HG03139 (cell line): ENCODE measurements around the gene DENND6B.
"Not testable (repeated sequence)": the region's sequence is repeated elsewhere in the genome, so short reads cannot be mapped to it uniquely, and the experiment has no call there.

Experiments
- ATAC-seq: cut with Tn5 transposase; IDR thresholded peaks from one replicate; pipeline ENCODE4 v1.9.1; 2021; ENCODE audit not compliant: unreplicated experiment

The DENND6B gene

DNA sequence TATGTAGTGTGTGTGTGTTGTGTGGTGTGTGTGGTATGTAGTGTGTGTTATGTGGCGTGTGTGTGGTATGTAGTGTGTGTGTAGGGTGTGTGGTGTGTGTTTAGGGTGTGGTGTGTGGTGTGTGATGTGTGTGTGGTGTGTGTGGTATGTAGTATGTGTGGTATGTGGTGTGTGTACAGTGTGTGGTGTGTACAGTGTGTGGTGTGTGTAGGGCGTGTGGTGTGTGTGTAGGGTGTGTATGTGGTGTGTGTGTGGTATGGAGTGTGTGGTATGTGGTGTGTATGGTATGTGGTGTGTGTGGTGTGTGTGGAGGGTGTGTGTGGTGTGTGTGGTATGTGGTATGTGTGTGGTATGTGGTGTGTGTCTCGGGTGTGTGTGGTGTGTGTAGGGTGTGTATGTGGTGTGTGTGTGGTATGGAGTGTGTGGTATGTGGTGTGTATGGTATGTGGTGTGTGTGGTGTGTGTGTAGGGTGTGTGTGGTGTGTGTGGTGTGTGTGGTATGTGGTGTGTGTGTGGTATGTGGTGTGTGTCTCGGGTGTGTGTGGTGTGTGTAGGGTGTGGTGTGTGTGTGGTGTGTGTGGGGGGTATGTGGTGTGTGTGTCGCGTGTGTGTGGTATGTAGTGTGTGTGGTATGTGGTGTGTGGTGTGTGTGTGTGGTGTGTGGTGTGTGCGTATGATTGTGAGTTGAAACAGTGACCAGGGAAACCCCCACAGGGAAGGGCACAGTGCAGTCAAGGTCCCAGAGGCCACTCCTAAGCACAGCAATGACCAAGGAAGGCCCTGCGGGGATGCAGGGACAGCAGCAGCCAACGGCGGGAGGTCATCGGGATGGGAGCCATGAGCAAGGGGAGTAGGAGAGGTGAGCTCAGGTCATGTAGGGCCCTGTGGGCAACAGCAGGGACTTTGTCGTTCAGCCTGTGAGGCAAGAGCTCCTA is 13.4 kb upstream of the DENND6B start:
- no peak for ATAC-seq

DNA sequence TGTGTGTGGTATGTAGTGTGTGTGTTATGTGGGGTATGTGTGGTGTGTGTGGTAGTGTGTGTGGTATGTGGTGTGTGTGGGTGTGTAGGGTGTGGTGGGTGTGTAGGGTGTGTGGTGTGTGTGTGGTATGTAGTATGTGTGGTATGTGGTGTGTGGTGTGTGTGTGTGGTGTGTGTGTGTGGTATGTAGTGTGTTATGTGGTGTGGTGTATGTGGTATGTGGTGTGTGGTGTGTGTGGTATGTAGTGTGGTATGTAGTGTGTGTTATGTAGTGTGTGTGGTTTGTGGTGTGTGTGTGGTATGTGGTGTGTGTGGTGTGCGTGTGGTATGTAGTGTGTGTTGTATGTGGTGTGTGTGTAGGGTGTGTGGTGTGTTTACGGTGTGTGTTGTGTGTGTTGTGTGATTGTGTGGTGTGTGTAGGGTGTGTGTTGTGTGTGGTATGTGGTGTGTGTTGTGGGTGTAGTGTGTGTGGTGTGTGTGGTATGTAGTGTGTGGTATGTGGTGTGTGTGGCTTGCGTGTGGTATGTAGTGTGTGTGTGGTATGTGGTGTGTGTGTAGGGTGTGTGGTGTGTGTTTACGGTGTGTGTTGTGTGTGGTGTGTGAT is 12.1 kb upstream of the DENND6B start:
- ATAC-seq = no peak

DNA sequence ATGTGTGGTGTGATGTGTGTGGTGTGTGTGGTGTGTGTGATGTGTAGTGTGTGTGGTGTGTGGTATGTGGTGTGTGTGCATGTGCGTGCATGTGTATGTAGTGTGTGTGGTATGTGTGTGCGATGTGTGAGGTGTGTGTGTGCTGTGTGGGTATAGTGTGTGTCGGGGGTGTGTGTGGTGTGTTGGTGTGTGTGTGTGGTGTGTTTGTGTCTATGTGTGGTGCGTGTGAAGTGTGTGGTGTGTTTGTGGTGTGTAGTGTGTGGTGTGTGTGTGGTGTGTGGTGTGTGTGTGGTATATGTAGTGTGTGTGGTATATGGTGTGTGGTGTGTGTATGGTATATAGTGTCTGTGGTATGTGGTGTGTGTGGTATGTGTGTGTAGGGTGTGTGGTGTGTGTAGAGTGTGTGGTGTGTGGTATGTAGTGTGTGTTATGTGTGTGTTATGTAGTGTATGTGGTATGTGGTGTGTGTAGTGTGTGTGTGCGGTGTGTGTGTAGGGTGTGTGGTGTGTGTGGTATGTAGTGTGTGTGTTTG is 11.3 kb upstream of the DENND6B start:
- no peak for ATAC-seq

DNA sequence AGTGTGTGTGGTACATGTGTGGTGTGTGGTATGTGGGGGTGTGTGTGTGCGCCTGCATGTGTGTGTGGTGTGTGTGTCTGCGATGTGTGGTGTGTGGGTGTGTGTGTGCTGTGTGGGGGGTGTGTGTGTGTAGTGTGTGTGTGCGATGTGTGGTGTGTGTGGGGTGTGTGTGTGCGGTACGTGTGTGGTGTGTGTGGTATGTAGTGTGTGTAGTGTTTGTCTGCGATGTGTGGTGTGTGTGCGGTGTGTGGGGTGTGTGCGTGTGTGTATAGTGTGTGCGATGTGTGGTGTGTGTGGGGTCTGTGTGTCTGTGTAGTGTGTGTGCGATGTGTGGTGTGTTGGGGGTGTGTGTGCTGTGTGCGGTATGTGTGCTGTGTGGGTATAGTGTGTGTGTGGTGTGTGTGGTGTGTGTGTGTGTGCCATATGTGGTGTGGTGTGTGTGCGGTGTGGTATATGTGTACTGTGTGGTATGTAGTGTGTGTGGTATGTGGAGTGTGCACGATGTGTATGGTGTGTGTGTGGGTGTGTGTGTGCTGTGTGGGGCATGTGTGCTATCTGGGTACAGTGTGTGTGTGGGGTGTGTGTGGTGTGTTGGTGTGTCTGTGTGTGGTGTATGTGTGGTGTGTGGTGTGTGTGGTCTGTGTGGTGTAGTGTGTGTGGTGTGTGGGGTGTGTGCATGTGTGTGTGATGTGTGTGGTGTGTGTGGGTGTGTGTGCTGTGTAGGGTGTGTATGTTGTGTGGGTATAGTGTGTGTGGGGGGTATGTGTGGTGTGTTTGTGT is 10.6 kb upstream of the DENND6B start:
- ATAC-seq = no peak

DNA sequence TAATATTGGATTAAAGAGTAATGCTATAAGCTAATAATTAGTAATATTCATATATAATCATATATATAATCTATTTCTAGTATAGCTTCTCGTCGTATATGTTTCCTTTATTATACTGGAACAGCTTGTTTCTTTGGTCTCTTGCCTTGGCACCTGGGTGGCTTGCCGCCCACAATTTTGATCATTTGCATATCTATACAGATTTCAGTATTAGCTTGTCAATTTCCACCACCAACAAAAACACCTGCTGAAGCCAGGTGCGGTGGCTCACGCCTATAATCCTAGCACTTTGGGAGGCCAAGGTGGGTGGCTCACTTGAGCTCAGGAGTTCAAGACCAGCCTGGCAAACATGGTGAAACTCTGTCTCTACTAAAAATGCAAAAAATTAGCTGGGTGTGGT is 7.6 kb upstream of the DENND6B start:
- ATAC-seq = not testable (repeated sequence)

DNA sequence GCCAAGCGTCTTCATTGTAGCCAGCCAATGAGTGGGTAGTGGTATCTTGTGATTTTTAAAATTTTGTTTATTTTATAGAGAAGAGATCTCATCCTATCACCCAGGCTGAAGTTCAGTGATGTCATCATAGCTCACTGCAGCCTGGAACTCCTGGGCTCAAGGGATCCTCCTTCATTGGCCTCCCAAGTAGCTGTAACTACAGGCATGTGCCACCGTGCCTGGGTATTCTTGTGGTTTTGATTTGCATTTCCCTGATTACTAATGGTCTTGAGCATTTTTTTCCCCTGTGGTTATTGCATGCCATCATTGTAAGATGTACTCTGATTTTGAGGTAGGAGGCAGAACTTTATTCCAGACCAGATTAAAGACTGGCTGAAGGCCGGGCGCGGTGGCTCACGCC is 2.4 kb upstream of the DENND6B start:
- ATAC-seq = no peak

DNA sequence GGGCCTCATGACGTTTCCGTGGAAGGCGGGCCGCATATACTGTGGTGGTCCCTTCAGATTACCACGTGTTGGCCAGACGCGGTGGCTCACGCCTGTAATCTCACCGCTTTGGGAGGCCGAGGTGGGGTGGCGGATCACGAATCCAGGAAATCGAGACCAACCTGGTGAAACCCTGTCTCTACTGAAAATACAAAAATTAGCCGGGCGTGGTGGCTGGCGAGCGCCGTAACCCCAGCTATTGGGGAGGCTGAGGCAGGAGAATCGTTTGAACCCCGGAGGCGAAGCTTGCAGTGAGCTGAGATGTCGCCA is 853 bp upstream of the DENND6B start:
- no peak for ATAC-seq

DNA sequence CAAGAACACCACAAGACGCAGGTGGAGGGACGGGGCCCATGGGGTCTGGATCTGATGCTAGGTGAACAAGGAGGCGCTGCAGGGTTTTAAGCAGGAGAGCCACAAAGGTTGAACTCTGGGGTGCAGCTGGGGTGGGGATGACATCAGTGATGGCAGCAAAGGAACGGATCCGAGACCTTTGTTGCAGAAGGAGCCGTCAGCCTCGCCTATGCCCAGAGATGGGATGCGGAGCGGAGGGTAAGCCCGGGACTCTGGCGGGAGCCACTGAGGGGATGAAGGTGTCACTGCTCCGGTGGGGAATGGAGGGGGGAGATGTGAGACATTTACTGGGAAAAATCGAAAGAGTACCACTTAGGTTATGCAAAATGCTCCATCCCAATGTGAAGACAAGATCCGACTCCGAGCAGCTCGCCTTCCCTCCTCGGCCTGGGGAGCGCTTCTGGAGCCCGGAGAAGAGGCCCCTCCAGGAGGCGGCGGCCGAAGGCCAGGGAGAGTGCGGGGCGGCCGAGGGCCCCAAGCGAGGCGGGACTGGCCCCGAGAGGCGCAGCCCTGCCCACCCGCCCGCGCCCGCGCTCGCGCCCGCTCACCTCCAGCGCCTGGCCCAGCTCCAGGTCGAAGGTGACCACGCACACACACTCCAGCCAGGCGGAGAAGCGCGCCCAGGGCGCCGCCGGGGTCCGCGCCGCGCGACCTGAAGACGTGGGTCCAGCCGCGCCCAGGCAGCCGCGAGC is 422 bp downstream of the DENND6B start:
- no peak for ATAC-seq

DNA sequence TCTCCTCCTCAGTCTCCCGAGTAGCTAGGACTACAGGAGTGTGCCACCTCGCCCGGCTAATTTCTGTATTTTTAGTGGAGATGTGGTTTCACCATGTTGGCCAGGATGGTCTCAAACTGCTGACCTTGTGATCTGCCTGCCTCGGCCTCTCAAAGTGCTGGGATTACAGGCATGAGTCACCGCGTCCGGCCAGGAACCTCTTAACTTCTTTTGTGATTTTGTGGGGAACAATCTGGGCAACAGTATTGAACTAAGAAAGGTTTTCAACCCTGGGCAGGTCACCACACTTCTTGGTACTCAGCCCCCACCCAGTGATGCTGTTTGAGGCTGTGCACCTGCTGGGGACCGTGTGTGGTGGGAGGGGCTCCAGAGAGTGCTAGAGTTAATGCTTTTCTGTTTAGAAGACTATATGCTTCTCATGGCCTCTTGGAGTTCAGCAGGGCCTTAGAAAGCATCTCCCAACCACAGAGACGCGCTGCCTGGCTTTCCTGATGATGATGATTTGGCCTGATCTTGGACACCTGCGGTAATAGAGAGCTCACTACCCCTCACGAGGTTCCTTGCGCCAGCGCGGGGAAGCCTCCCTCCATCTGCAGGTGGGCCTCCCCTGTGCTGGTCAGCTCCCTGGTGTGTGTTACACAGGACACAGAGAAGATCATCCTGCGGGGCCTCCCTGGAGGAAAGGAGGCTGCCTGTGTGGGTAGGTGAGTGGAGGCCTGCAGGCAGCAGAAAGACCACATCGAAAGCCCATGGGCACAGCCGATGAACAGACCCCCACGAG is 1.2 kb downstream of the DENND6B start:
- no peak for ATAC-seq

DNA sequence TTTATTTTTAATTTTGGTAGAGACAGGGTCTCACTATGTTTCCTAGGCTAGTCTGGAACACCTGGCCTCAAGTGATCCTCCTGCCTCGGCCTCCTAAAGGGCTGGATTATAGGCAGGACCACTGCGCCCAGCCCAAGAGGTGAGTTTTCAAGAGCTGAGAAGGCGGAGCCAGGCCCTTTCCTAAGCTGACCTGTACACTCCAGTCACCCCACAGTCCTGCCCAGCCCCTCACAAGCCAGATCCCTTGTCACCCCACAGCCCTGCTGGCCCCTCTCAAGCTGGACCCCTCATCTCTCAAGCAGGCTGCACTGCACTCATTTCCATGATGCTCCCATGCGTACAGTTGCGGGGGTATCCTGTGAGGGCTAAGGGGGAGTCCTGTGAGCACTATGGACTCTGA is 2.9 kb downstream of the DENND6B start:
- no peak for ATAC-seq

DNA sequence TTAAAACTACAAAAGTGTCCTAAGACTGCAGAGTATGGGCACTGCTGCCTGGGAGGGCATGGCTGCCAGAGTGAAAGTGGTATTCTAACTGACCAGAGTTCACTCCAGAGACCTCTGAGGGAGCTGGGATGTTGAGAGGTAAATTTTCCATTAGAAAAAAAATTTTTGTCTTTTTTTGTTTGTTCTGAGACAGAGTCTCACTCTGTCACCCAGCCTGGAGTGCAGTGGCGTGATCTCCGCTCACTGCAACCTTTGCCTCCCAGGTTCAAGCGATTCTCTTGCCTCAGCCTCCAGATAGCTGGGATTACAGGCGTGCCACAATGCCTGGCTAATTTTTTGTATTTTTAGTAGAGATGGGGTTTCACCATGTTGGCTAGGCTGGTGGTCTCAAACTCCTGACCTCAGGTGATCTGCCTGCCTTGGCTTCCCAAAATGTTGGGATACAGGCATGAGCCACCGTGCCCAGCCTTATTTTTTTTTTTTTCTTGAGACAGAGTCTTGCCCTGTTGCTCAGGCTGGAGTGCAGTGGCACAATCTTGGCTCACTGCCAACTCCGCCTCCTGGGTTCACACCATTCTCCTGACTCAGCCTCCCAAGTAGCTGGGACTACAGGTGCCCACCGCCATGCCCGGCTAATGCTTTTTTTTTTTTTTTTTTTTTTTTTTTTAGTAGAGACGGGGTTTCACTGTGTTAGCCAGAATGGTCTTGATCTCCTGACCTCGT is 4.3 kb downstream of the DENND6B start:
- not testable (repeated sequence) for ATAC-seq

DNA sequence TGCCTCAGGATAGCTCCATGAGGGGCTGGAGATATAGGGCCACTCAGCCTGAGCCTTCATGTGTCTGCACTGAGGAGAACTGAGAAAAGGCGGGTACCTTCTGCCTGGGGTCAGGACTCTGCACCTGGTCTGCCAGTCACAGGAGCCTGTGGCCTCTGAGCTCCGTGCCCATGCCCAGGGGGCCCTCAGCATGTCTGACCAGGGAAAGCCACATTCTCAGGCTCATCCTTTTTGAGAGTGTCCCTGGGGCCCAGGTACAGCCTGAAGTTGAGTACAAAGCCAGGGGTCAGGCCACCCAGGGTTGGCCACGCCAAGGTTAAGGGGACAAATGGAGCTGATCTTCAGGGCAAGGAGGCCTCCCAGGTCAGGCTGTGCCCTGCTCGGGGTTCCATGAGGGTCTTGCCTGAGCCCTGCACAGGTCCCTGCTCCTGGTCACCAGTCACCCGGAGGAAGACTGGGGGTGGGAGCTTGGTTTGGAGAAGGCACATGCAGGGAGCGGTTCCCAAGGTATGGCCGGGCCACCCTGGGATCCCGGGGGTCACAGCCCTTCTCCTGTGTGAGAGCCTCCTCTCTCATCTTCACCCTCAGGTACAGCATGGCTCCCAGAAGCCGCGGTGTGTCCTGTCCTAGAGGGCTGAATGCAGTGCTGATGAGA is 6.0 kb downstream of the DENND6B start:
- ATAC-seq = no peak

DNA sequence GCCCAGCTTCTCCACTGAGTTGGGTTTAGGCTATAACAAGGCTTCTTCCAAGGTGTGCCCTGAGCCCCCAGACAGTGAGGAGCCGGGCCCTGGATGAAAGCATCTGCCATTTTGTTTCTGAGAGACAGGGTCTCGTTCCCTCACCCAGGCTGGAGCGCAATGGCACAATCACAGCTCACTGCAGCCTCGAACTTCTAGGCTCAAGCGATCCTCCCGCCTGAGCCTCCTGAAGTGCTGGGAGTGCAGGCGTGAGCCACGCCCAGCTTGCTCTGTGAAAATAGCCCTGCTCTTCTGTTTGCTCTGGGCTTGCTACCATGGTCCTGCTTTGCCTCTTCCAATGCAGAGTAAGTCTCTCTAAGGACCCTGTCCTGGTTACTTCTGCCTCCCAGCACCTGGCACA is 6.7 kb downstream of the DENND6B start:
- no peak for ATAC-seq

DNA sequence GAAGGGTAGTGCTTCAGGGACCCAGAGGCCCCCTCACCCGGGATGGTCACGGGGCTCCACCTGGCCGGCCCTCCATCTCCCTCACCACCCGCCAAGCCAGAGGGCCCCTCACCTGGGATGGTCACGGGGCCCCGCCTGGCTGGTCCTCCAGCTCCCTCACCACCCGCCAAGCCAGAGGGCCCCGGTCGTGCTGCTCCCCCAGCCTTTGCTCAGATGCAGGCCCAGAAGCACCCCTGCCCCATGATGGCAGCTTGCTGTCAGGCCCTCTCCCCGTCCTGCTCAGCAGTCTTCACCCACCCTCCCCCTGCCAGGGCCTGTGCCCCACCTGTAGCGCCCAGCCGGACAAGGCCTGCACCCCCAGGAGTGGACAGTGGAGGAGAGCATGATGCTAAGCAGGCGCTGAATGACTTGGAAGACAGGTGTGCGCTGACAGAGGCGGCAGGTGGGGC is 7.3 kb downstream of the DENND6B start:
- ATAC-seq = no peak

DNA sequence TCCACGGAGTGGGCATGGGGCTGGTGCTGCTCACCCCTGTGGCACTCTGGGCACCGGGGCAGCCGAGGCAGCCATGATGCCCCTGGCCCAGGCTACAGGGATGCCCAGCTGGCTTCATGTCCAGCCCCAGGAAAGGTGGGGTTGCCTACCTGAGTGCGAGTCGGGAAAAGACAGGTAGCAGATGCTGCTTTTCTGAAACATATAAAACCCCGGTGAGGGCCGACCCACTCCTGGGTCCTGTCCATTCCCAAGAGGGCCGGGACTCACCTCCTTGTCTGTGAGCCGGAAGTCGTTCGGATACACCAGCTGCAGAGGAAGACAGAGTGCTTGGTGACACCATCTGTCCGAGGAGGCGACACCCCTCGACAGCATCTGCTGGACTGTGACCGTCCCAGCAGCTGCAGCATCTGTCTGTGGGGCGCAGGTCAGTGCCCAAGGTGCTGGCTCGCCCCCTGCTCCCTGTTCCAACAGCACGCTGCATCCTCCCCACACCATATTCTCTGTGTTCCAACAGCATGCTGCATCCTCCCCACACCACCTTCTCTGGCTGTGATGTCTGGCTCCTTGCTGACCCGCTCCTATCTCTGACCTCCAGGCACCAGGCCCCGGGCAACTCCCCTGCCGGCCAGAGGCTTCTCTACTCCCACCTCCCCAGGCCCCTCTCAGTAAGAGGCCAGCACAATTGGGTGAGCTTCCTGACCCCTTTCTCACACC is 8.0 kb downstream of the DENND6B start:
- ATAC-seq = no peak

DNA sequence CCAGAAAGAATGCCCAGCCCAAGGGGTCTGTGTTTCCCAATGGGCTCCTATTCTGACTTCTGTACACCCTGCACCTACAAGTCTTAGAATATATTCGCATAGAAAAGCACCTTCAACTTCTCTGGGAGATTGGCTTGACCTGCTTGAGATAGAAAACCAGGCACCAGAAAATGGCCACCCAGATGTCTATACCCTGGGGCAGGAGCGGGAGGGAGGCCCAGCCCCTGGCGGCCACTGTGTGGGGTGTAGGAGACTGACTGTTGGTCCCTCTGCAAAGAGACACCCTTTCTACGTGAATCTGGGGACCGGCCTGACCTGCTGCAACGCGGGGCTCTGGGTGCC is 8.5 kb downstream of the DENND6B start:
- ATAC-seq = no peak

DNA sequence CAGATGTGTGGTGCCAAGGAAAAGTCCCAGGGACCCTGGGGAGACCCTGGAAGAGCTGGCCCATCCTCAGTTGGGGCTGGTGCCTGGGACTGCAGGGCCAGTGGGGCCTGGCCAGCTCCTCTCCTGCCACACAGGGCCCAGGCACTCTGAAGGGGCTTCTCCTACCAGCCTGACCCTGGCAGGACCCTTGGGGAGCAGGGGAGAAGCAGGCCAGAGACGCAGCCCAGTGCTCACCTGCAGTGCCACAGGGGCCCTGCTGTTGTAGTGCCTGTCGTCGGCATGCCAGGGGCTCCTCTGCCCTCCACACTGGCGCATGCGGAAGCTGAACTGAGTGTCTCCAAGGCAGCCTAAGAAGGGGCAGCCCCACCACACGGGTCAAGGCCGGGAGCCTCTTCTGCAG is 9.1 kb downstream of the DENND6B start:
- no peak for ATAC-seq

DNA sequence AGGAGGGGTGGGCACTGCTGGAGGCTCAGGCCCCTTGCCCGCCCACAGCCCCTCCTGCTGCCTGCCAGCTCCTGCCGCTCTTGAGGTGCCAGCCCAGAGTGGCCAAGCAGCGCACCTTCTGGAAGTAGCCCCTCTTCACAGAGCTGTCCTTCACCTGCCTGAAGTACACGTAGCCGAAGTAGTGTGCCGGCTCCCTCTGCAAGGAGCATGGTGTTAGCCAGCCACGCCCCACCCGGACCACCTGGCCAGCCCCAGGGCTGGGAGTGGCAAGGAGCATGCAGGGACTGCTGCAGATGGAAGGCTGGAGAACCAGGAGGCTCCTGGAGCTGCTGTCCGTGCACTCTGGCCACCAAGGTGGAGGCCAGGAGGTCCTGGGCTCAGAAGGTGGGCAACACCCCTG is 9.6 kb downstream of the DENND6B start:
- no peak for ATAC-seq
